Kidney tubule cell (primary cell): ENCODE data around the gene PNLIPRP1.

Experiments used
- DNase-seq: peaks from one replicate; pipeline ENCODE4 v3.0.0-alpha.2; 2018; ENCODE audit warnings: low spot score

Gene PNLIPRP1

GRCh38 chr10:116599991-116600390 lies 9.2 kb downstream of the PNLIPRP1 start:
- no peak for DNase-seq

GRCh38 chr10:116602648-116603400 lies 12.1 kb downstream of the PNLIPRP1 start:
- no peak for DNase-seq

- no peak for DNase-seq
Measured at GRCh38 chr10:116606061-116606483, 15.3 kb downstream of the PNLIPRP1 start.

GRCh38 chr10:116607336-116607735 lies 16.6 kb downstream of the PNLIPRP1 start:
- DNase-seq, result no peak

- no peak for DNase-seq
Measured at GRCh38 chr10:116608686-116609594, 18.2 kb downstream of the PNLIPRP1 start.

GRCh38 chr10:116610443-116611152 lies 19.8 kb downstream of the PNLIPRP1 start:
- DNase-seq, result no peak

GRCh38 chr10:116611153-116611545 lies 20.4 kb downstream of the PNLIPRP1 start:
- DNase-seq, result no peak

- DNase-seq, result no peak
Measured at GRCh38 chr10:116612107-116612769, 21.5 kb downstream of the PNLIPRP1 start.

GRCh38 chr10:116613471-116613870 lies 22.7 kb downstream of the PNLIPRP1 start:
- no peak for DNase-seq

GRCh38 chr10:116614796-116615195 lies 24.0 kb downstream of the PNLIPRP1 start:
- DNase-seq, result no peak

GRCh38 chr10:116615199-116615776 lies 24.5 kb downstream of the PNLIPRP1 start:
- DNase-seq, result no peak

- no peak for DNase-seq
Measured at GRCh38 chr10:116620423-116621400, 30.0 kb downstream of the PNLIPRP1 start, which contains the start of gene PNLIPRP2. Gene PNLIPRP2 (plus strand): TSS chr10:116620953.

- DNase-seq, result no peak
Measured at GRCh38 chr10:116621476-116621875, 30.7 kb downstream of the PNLIPRP1 start.

- DNase-seq, result no peak
Measured at GRCh38 chr10:116621934-116622655, 31.3 kb downstream of the PNLIPRP1 start.

GRCh38 chr10:116625845-116626244 lies 35.1 kb downstream of the PNLIPRP1 start:
- DNase-seq, result no peak

- DNase-seq, result no peak
Measured at GRCh38 chr10:116626815-116627214, 36.1 kb downstream of the PNLIPRP1 start.

GRCh38 chr10:116627386-116627933 lies 36.7 kb downstream of the PNLIPRP1 start:
- peak; percentile 45 for DNase-seq

GRCh38 chr10:116629340-116629739 lies 38.6 kb downstream of the PNLIPRP1 start:
- no peak for DNase-seq

GRCh38 chr10:116630020-116630419 lies 39.3 kb downstream of the PNLIPRP1 start:
- no peak for DNase-seq
